ENCODE measurements around the gene IQCK.

IQCK gene

DNA sequence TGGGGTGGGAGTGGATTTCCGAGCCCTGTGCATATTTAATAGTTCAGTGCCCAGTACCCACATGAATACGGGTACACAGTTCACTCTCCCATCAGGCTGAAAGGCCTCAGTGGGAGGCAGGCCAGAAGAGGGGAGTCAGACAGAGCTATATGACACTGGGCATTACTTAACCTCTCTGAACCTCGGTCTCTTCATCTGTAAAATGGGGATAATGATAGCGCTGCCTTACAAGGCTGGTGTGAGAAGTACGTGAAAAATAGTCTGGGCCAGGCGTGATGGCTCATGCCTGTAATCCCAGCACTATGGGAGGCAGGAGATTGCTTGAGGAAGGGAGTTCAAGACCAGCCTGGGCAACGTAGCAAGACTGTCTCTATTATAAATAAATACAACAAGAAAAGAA lies 163.0 kb downstream of the IQCK start:
- H3K36me3 ChIP-seq: no peaks in the 10 kb centered on the region
- TF ChIP-seq, protein P1, sequence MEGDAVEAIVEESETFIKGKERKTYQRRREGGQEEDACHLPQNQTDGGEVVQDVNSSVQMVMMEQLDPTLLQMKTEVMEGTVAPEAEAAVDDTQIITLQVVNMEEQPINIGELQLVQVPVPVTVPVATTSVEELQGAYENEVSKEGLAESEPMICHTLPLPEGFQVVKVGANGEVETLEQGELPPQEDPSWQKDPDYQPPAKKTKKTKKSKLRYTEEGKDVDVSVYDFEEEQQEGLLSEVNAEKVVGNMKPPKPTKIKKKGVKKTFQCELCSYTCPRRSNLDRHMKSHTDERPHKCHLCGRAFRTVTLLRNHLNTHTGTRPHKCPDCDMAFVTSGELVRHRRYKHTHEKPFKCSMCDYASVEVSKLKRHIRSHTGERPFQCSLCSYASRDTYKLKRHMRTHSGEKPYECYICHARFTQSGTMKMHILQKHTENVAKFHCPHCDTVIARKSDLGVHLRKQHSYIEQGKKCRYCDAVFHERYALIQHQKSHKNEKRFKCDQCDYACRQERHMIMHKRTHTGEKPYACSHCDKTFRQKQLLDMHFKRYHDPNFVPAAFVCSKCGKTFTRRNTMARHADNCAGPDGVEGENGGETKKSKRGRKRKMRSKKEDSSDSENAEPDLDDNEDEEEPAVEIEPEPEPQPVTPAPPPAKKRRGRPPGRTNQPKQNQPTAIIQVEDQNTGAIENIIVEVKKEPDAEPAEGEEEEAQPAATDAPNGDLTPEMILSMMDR (IDR thresholded peaks at IDR 0.05; ENCODE audit: low read depth, low read length): no peak
- peaks cover 5% of the 10 kb centered on the region for H3K9me3 ChIP-seq (ENCODE audit: severe bottlenecking)
- no peaks in the 10 kb centered on the region for H3K27me3 ChIP-seq (ENCODE audit: insufficient read depth, low read depth, severe bottlenecking)
- no peak for DNase-seq
- no peak overlapping the region for H3K4me3 ChIP-seq (ENCODE audit: low read depth, low read length)
- H3K27ac ChIP-seq: no peak overlapping the region

DNA sequence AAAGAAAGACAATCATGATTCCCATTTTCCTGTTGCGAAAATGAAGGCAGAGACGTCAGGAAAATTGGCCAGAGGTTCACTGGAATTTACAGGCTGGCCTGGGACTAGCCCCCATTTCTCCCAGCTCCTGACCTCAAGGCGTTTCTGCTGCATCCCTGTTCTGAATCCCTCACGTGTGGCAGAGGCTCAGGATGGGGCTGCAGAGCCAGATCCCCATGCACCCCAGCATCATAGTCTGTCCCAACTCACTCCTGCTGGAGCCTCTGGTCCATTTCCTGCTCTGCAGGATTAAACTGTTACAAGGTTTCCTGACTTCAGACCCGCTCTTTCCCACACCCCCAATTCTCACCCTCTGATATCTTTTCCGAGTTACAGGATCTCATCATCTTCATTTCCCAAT lies 163.7 kb downstream of the IQCK start:
- DNase-seq: no peak
- no peaks in the 10 kb centered on the region for H3K36me3 ChIP-seq
- TF ChIP-seq, protein P1 (IDR thresholded peaks at IDR 0.05; ENCODE audit: low read depth, low read length): no peak
- no peaks in the 10 kb centered on the region for H3K27me3 ChIP-seq (ENCODE audit: insufficient read depth, low read depth, severe bottlenecking)
- H3K27ac ChIP-seq: no peak overlapping the region
- no peak overlapping the region for H3K4me3 ChIP-seq (ENCODE audit: low read depth, low read length)
- H3K9me3 ChIP-seq (ENCODE audit: severe bottlenecking): peaks cover 5% of the 10 kb centered on the region

DNA sequence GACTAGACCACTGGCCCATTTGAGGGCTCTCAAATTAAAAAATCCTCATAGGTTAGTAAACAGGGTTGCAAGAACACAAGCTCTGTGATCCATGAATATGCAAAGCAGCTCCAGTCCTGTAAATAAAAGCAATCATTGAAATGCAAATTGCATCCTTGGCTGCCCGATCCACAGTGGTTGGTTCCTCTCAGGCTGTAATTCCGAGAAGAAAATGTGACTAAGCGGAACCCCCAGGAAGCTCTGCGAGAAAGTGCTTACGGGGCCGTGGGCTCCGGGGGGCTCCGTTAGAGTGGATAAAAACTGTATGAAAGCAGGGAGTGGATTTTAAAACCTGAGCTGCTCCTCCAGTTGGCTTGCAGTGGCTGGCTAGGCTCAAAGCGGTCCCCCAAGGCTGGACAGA lies 164.1 kb downstream of the IQCK start:
- peaks cover 5% of the 10 kb centered on the region for H3K9me3 ChIP-seq (ENCODE audit: severe bottlenecking)
- TF ChIP-seq, protein P1 (IDR thresholded peaks at IDR 0.05; ENCODE audit: low read depth, low read length): no peak
- H3K27me3 ChIP-seq (ENCODE audit: insufficient read depth, low read depth, severe bottlenecking): no peaks in the 10 kb centered on the region
- DNase-seq: no peak
- no peaks in the 10 kb centered on the region for H3K36me3 ChIP-seq
- H3K27ac ChIP-seq: no peak overlapping the region
- H3K4me3 ChIP-seq (ENCODE audit: low read depth, low read length): no peak overlapping the region

DNA sequence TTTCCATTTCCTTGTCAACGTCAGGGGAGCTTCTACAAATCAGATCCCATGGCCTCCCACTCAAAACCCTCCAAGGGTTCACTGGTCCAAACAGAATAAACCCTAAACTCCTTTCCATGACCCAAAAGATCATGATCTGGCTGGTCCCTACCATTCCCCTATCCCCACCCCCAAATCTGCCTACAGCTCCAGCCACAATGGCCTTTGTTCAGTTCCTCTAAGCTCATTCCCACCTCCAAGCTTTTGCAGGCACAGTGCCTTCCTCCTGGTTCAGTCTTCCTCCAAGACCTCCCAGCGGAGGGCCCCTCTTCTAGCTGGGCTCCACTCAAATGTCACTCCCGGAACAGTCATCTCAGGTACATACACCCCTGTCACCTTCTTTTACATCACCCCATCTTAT lies 164.6 kb downstream of the IQCK start:
- Histone ChIP-seq H3K27ac (no peak overlapping the region), H3K27me3 (ENCODE audit: insufficient read depth, low read depth, severe bottlenecking) (no peaks in the 10 kb centered on the region), H3K9me3 (ENCODE audit: severe bottlenecking) (peaks cover 5% of the 10 kb centered on the region), H3K4me3 (ENCODE audit: low read depth, low read length) (no peak overlapping the region), H3K36me3 (no peaks in the 10 kb centered on the region)
- TF ChIP-seq, protein P1 (IDR thresholded peaks at IDR 0.05; ENCODE audit: low read depth, low read length): no peak
- DNase-seq: no peak

DNA sequence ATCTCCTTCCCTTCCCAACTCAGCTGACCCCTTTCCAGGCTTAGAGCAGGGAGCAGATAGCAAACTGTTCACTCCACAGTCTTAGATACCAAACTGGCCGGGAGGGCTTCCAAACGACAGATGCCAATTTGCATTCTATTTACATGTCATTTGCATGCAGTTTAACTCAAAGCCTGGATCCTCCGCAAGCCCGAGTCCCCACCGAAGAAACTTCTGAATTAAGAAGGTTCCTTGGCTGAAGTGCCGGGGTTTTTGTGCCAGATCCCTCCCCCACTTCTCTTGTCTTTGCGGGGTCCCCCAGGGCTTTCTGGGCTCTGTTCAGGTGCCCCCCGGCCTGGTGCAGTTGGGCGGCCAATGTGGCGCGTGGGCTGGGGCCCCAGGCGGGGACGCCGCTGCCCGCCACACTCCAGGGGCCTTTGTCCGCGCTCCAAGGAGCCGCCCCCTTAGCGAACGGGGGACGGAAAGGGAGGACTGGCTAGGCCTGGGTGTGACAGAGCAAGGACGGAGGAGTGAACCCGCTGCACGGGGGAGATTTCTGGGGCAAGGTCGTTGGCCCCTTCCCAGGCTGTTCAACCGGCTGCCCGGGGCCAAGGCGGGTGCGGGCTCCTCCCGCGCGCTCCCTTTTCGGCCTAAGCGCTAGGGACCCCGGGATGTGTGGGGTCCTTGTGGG lies 165.4 kb downstream of the IQCK start:
- no peak overlapping the region; the same call in 1 of the 2 replicates for H3K4me3 ChIP-seq (ENCODE audit: low read depth, low read length)
- TF ChIP-seq, protein P1 (IDR thresholded peaks at IDR 0.05; ENCODE audit: low read depth, low read length): no peak
- H3K27me3 ChIP-seq (ENCODE audit: insufficient read depth, low read depth, severe bottlenecking): no peaks in the 10 kb centered on the region
- H3K9me3 ChIP-seq (ENCODE audit: severe bottlenecking): peaks cover 5% of the 10 kb centered on the region
- no peak for DNase-seq
- no peak overlapping the region for H3K27ac ChIP-seq
- H3K36me3 ChIP-seq: no peaks in the 10 kb centered on the region

DNA sequence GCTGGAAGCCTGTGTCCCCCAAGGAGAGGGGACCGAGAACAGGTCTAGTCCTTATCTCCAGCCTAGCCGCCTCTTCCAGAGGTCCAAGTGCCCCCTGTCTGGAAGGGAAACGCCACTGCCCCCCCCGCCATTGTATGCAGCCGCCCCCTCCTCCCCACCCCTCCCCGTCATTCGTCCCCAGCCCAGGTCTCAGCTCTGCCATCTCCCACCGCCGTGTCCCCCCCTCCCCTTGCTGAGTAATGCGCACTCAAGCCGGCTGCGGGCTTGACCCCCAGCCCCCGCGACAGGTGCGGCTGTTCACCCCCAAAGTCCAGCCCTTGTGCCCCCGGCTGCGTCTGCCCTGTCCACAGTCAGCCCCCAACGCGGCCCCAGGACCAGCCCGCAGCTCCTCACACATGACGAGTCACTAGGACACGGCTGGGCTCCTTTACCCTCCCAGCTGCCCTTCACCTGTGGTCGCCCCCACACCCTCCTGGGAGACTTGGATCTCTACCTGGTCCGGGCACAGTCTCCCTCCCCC lies 166.0 kb downstream of the IQCK start:
- no peaks in the 10 kb centered on the region for H3K27me3 ChIP-seq (ENCODE audit: insufficient read depth, low read depth, severe bottlenecking)
- DNase-seq: no peak
- no peak overlapping the region for H3K27ac ChIP-seq
- peaks cover 5% of the 10 kb centered on the region for H3K9me3 ChIP-seq (ENCODE audit: severe bottlenecking)
- H3K4me3 ChIP-seq (ENCODE audit: low read depth, low read length): peak overlapping the region; percentile 72
- TF ChIP-seq, protein P1 (IDR thresholded peaks at IDR 0.05; ENCODE audit: low read depth, low read length): no peak
- no peaks in the 10 kb centered on the region for H3K36me3 ChIP-seq

All from WERI-Rb-1 (cell line).